HG03064 (cell line): ENCODE measurements around the gene PDHB.
A peak's percentile ranks its signal among the peaks of the same experiment; 100 is the strongest.
"Not testable (repeated sequence)": the region's sequence is repeated elsewhere in the genome, so short reads cannot be mapped to it uniquely, and the experiment has no call there.

ENCODE experiments used
- ATAC-seq: cut with Tn5 transposase; IDR thresholded peaks from one replicate; pipeline ENCODE4 v1.9.1; 2021; ENCODE audit warnings: low read depth; ENCODE audit not compliant: unreplicated experiment

The PDHB gene

GRCh38 chr3:58440996-58441355 is 7.3 kb upstream of the PDHB start:
- not testable (repeated sequence) for ATAC-seq

- ATAC-seq, result not testable (repeated sequence)
These were observed 3.6 kb upstream of the PDHB start for GRCh38 chr3:58437276-58437675.

GRCh38 chr3:58434990-58435389 is 1.4 kb upstream of the PDHB start:
- ATAC-seq, result no peak

GRCh38 chr3:58434511-58434910 is 879 bp upstream of the PDHB start:
- ATAC-seq, result no peak

DNA sequence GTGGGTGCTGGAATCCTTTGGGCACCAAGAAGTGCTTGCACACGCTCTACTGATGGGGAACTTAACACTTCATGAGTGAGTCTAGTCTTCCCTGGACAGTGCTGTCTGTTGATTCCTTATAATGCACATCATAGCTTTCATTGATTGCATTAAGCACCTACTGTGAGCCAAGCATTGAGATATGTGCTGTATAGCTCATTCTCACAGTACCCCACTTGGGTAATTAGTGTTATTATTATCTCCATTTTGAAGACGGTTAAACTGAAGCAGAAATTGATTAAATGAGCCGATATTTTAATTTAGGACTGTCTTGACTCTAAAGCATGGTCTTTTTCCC is 504 bp upstream of the PDHB start:
- no peak for ATAC-seq

- ATAC-seq, result no peak
These were observed 727 bp downstream of the PDHB start for GRCh38 chr3:58432905-58433304.

- peak; percentile 67 for ATAC-seq
These were observed 4.0 kb downstream of the PDHB start for GRCh38 chr3:58429657-58430056.

DNA sequence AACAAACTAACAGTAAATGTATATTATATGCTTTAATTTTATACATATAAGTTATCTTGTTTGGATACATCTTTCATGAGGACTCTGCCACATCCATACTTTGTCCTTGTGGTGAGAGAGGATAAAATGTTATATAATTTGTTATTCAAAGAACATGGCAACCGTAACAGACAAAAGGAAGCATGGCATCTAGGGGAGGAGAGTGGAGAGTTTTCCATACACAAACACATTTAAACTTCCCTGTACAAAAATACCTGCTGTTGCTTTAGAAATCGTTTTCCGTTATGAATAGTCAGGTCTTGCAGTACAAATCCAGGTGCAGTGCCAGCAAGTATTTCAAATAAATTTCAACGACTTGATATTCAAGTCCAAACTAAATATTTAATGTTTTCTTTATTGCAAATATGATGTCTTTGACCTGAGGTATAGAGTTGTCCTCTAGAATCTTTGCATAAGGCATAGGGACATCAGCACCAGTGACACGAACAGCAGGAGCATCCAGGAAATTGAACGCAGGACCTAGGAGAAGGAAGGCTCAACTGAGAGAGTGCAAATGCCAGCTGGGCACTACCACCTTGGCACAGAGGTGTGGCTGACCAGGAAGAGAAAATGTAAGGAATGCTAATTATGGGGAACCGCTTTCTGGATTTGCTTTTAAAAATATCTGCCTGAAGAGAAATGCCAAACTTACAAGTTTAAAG is 5.8 kb downstream of the PDHB start:
- no peak for ATAC-seq

DNA sequence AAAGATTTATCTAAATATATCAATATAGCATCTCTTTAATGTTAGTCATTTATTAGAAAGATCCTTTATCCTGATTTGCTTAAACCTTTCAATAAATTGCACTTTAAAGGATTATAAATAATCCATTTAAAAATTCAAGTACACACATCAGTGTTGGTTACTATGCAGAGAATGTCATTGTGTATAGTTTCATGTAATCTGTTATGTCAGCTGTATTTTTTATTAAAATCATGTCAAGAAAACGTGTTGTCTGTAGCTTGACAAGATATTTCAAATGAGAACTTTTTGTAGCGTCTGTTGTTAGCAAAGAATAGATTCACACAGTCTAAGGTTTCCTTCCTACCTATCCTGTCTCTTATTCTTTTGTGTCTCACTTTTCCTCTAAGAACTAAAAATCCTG is 7.8 kb downstream of the PDHB start:
- no peak for ATAC-seq

DNA sequence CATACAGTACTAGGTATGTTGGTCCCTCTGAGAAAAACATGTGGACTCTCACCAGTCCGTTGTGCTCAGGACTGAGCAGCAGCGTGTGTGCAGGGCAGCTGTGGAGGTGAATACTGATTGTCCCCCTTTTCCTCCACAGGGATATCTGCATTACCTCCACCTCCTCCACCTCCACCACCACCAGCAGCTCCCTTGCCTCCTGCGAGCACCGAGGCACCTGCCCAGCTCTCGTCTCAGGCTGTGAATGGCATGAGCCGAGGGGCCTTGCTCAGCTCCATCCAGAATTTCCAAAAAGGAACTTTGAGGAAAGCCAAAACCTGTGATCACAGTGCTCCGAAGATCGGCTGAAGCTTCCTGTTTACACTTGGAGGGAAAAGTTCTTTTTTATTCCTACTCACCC is 9.0 kb downstream of the PDHB start:
- ATAC-seq, result no peak

GRCh38 chr3:58422756-58423325 is 10.8 kb downstream of the PDHB start:
- ATAC-seq, result no peak

DNA sequence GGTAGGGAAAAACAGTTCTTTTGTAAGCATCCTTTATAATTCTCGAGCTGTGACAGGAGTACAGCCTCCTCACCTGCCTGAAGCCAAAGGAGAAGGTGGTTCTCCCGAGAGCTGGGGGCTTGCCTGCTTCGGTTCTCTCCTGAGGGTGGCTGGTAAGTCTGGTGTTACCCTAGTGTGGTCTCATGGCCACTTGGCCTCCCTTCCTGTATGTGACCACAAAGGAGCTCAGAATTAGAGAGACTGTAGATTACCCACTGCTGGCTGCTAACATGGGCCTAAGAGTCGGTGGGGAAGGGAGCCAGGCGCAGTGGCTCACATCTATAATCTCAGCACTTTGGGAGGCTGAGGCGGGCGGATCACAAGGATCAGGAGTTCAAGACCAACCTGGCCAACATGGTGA is 12.6 kb downstream of the PDHB start:
- no peak for ATAC-seq

- peak; percentile 52 for ATAC-seq
These were observed 13.7 kb downstream of the PDHB start for GRCh38 chr3:58419780-58420507.

GRCh38 chr3:58418227-58418626 is 15.4 kb downstream of the PDHB start:
- ATAC-seq, result no peak

GRCh38 chr3:58417075-58417474 is 16.6 kb downstream of the PDHB start:
- no peak for ATAC-seq

DNA sequence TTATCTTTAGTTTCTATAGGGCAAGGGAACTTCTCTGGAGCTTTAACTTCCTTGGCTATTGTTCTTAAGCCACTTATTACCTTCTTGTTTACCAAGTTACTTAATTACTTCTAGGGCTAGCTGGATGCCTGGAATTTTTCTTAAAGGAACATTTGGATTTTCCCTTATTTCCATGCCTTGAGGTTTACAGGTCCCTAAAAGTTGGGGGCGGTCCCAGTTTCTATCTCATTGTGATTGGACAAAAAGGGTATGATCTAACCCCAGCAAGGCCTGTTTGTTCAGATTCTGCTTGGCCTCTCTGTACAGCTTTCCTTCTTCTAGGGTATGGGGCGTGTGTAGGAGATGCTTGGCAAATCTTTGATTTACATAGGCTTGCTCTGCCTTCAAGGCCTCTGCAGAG is 17.4 kb downstream of the PDHB start:
- no peak for ATAC-seq

DNA sequence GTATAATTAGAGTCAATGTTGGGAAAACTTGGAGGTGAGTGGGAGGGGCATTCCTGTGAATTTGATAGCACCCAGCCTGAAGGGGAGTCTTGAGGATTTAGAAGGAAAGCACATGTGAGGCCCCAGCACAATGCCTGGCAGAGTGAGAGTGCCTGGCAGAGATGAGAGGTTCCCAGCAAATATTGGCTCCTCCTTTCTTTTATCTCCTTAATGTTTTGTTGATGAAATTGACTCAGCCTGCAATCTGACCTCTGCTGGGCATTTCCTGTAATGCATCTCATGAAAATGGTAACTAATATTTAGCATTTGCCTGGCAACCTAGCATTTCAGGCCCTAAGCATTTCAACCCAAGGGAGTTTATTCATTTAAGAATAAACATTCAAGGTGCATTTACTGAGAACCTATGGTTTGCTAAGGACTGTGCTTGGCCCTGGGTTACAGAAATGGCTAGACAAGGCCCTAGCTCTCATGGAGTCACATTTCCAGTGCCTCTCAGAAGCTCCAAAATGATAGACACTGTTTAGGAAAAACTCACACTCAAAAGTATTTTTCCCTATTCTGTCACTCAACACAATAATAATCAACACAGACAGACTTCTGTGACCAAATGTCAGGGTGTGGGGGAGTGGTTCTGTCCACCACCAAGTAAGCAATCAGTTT is 19.0 kb downstream of the PDHB start:
- no peak for ATAC-seq

- no peak for ATAC-seq
These were observed 21.5 kb downstream of the PDHB start for GRCh38 chr3:58411851-58412830.

DNA sequence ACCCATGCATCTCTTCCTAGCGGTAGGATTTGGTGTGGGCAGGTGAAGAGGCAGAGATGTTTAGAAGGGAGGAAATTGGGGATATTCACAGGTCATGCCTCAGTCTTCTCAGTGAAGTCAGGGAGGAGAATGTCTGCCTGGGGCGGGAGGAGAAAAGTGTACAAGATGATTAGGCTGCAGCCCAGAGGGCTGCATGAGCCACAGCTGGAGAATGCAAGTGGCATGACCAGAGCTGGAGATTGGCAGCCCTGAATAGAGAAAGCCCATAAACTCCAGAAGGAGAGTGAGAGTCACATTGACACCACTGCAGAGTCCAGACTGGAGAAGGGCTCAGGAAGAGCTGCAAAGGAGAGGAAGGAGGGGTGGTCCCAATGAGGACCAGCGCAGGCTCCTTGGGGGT is 22.6 kb downstream of the PDHB start:
- ATAC-seq, result no peak

- no peak for ATAC-seq
These were observed 24.0 kb downstream of the PDHB start for GRCh38 chr3:58409663-58410062.
